22Rv1 (cell line): ENCODE data around the gene RABGGTA.

Experiments
- H3K27ac ChIP-seq: fragments of 450-650 bp; 2 replicates; pipeline ENCODE4 v1.5.1; 2017
- ZFX ChIP-seq: fragments of 450-650 bp; IDR thresholded peaks from 2 replicates; pipeline ENCODE4 v1.6.1; 2017; ENCODE audit warnings: antibody characterized with exemption, borderline replicate concordance
- TF ChIP-seq, protein P1 (sequence below): fragments of 450-650 bp; IDR thresholded peaks from 2 replicates; pipeline ENCODE4 v1.5.1; 2017; ENCODE audit warnings: mild to moderate bottlenecking

The RABGGTA gene

DNA sequence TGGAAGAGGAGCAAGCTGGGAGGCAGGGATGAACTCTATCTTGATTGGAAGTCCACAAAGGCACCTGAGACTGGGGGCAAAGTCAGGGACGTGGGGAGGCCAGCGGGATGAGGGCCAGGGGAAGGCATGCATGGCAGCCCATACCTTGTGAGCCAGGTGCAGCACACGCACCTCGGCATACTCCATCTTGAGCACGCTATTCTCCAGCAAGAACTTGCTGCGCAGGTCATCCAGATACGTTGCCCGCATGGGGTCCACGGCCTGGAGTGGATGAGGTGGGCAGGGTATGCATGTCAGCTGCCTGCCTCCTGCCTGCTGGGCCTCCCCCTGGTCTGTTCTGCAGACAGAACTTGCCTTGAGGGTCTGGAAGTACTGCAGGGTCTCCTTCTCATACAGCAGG lies 3.9 kb downstream of the RABGGTA start:
- no peak for TF ChIP-seq ZFX
- TF ChIP-seq, protein P1, sequence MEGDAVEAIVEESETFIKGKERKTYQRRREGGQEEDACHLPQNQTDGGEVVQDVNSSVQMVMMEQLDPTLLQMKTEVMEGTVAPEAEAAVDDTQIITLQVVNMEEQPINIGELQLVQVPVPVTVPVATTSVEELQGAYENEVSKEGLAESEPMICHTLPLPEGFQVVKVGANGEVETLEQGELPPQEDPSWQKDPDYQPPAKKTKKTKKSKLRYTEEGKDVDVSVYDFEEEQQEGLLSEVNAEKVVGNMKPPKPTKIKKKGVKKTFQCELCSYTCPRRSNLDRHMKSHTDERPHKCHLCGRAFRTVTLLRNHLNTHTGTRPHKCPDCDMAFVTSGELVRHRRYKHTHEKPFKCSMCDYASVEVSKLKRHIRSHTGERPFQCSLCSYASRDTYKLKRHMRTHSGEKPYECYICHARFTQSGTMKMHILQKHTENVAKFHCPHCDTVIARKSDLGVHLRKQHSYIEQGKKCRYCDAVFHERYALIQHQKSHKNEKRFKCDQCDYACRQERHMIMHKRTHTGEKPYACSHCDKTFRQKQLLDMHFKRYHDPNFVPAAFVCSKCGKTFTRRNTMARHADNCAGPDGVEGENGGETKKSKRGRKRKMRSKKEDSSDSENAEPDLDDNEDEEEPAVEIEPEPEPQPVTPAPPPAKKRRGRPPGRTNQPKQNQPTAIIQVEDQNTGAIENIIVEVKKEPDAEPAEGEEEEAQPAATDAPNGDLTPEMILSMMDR: no peak
- no peak overlapping the region for H3K27ac ChIP-seq

- H3K27ac ChIP-seq: no peak overlapping the region
- TF ChIP-seq ZFX: no peak
- TF ChIP-seq, protein P1: no peak
These were observed 4.8 kb downstream of the RABGGTA start for GRCh38 chr14:24266344-24267244.

DNA sequence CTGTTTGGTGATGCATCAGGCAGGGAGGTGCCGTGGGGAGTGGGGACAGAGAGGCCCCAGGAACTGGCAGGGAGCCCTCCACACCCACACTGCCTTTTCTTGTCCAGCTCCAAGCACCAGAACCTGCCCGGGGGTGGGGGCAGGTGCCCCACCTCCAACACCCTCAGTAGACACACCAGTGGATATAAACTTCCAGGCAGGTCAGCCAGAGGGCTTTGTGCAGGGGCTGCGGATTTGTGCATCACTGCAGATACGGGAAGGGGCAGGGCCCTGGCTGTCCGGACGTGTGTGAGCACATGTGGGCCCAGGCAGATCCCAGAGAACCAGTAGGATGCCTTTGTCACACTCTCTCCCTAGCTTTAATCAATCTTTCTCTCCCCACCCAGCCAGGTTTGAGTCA lies 7.1 kb downstream of the RABGGTA start:
- TF ChIP-seq, protein P1: no peak
- no peak for TF ChIP-seq ZFX
- no peak overlapping the region for H3K27ac ChIP-seq

DNA sequence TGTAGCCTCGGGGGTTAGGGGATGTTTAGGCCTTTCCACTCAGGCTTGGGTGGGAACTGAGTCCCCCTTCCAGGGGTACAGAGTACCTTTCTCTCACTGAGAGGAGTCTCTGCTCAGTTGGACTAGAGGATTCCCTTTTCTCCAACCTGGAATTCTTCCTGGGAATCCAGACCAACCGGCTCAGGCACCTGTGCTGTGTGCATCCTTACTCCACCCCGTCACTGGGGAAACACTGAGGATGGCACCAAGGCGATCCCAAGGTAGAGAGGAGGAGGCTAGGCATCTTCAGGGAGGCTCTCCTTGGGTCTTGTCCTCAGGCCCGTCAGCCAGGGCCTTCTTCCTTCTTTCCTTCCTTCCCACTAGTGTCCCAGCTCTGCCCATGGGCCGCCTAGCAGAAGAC lies 7.5 kb downstream of the RABGGTA start:
- H3K27ac ChIP-seq: 0 out of 2 replicates have a peak overlapping the region, but pooled peaks have one; percentile 7
- TF ChIP-seq, protein P1: no peak
- TF ChIP-seq ZFX: no peak

GRCh38 chr14:24262821-24263733 lies 8.3 kb downstream of the RABGGTA start, which contains the start of gene TGM1:
TSS of gene TGM1 (minus strand) at chr14:24263177. CDS start at chr14:24262352, 825 bp downstream.
- 0 out of 2 replicates have a peak within 1 kb of the TSS, but pooled peaks have one; percentile 7 for H3K27ac ChIP-seq
- no peak for TF ChIP-seq ZFX
- TF ChIP-seq, protein P1: no peak

DNA sequence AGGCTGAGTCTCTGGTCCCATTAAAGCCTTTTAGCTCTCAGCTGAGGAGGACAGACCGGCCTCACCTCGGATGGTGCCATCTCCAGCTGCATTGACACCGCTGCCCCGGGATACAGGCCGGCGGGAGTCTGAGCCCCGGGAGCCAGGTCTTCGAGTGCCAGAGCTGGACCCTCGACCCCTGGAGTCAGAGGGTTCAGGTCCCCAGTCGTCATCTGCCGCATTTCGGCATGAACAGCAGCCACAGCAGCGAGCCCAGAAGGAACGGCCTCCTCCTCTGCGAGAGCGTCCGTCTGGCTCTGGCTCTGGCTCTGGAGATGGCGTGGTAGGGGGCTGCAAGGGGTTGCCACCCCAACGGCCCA lies 9.4 kb downstream of the RABGGTA start:
- no peak overlapping the region for H3K27ac ChIP-seq
- no peak for TF ChIP-seq ZFX
- TF ChIP-seq, protein P1: no peak
